Epithelial cell of umbilical artery (primary cell): ENCODE measurements around the gene ZNF821. TPM values are rescaled to one million over a fixed set of nuclear protein-coding genes. Genes with fewer than 3 reads are reported as not detected.

Experiments
- total RNA-seq: library from RNA; depleted of rRNA; stranded (reverse); fragments of >200 nt; gene quantifications from 2 replicates; pipeline ENCODE4 v1.2.3, GENCODE V29; 2014

The ZNF821 gene
- total RNA-seq = 4.9 and 5.5 TPM in 2 replicates

DNA sequence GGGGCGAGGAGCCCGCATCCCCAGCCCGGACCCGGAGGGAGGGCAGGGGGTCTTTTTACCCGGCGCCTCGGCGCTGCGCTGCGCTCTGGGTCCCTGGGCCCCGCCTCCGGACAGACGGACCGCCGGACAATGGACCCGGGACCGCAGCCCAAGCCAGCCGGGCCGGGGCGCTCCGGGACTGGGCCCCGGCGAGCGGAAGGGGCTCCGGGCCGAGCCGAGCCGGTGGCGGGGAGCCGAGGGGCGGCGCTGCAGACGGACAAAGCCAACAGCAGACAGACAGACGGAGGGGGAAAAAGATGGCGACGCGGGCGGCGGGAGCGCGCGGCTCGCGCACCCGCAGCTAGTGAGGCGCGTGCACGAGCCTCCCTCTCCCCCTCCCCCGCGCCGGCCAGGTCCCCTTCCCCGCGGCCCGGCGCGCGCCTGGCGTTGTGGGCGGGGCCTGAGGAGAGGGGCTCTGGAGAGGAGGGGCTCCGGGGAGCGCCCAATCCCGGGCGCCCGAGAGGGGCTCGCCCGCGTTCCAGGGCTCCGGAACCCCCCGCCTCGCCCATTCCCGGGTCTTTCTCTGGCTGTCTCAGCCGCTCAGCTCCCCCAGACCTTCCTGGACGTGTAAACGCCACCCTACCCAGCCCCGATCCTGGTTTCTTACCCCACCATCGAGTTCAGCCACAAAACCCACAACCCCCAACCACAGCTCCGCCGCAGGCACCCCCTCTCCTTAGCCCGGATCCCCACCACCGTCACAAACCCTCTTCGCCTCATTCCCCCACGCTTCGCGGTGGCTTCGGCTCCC lies at the start of gene ZNF821:
TSS of gene ZNF821 (minus strand) at position 334 of the 790 bp plus-strand sequence. CDS start 4,236 bp downstream, outside the sequence.

GRCh38 chr16:71894921-71895678 lies 11.1 kb upstream of the ZNF821 start, which contains the start of gene IST1:
IST1 (plus strand) TSS chr16:71895531; CDS start chr16:71915641, 20,110 bp downstream.

GRCh38 chr16:71845639-71846430 lies 38.1 kb downstream of the ZNF821 start, which contains the start of gene ATXN1L:
ATXN1L (plus strand) TSS chr16:71845976; CDS start chr16:71849741, 3,765 bp downstream.

Other genes starting within 250 kb of the ZNF821 start
- gene PHLPP2, start 159.5 kb downstream of the ZNF821 start, total RNA-seq = 4.5 and 6.8 TPM in 2 replicates
- 48.1 and 61.7 TPM in 2 replicates for gene AP1G1, start 75.3 kb downstream of the ZNF821 start, total RNA-seq
- gene ATXN1L, start 38.2 kb downstream of the ZNF821 start, total RNA-seq = 10.7 and 10.9 TPM in 2 replicates
- 155 and 207 TPM in 2 replicates for gene IST1, start 11.3 kb upstream of the ZNF821 start, total RNA-seq
- gene PKD1L3, start 116.2 kb upstream of the ZNF821 start, total RNA-seq = not detected in 2 replicates
- 6.1 and 6.2 TPM in 2 replicates for gene DHODH, start 124.6 kb upstream of the ZNF821 start, total RNA-seq
- gene HP, start 170.3 kb upstream of the ZNF821 start, total RNA-seq = not detected in 2 replicates
- gene HPR, start 179.0 kb upstream of the ZNF821 start, total RNA-seq = 0.46 TPM in 1 of 2 replicates, not detected in the other
- 7.1 and 8.1 TPM in 2 replicates for gene TXNL4B, start 209.4 kb upstream of the ZNF821 start, total RNA-seq
- 68.5 and 72.1 TPM in 2 replicates for gene DHX38, start 209.7 kb upstream of the ZNF821 start, total RNA-seq